DMS53 (cell line): ENCODE results near the gene CFLAR.
"Not testable (repeated sequence)": the region's sequence is repeated elsewhere in the genome, so short reads cannot be mapped to it uniquely, and the experiment has no call there.

ENCODE experiments used
- DNase-seq: peaks from one replicate; lab custom pipeline; 2025; lab: John Stamatoyannopoulos, UW

CFLAR gene

GRCh38 chr2:201149064-201149820, 33.3 kb downstream of the CFLAR start:
- DNase-seq = peak; percentile 19

- not testable (repeated sequence) for DNase-seq
Observed at GRCh38 chr2:201149821-201150165, 33.8 kb downstream of the CFLAR start.

GRCh38 chr2:201150454-201151020, 34.6 kb downstream of the CFLAR start:
- DNase-seq = peak; percentile 27

GRCh38 chr2:201151127-201151981, 35.4 kb downstream of the CFLAR start:
- DNase-seq = peak; percentile 85

DNA sequence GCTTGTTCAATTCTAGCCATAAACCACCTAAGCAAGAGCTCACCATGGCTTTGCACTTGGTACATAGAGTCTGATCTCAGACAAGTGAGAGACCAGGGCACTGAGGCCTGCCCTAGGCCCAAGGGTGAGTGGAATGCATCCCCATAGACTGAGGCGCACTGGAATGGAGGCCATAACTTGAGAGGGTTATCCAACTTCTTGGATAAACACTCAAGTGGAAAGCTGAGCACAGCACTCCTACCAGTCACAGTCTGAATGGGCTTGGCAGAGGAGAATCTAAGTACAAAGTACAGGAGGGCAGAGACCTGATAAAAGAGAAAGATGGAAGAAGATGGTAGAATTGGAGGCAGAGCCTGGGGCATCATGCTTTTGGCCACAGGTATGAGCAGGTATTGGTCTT, 36.6 kb downstream of the CFLAR start:
- DNase-seq = peak; percentile 15

DNA sequence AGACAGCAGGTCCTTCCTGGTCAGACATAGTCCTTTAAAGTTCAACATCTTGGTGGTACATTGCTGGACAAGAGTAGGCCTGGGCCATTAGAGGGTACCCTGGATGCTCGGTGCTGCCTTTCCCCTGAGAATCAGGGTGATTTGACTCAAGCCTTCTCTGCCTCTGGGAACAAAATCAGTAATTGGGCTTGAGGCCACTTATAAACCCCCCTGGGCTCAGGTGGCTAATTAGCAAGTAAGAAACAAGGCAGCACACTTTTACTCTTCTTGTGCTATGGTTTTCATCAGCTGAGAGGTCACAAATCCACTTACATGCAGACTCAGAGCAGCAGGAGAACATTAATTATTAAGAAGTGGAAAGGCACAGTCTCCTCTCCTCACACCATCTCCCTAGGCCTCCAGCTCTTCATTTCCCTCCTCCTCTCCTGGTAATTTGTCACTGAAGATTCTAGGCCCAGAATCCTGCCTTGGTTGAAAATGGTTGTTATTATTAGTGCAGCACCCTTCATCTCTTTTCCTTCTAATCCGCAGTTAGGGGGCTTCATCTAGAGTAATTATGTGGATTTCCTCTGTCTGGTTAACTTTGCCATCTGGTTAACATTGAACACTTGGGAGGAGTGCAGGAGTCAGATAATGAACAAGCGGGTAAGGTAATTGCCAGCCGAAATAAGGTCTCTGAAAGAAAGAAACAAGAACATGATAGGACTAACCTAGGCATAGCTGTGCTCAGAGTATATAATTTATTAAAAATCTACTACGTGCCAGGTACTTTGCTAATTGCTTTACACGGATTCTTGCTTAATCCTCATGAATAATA, 37.2 kb downstream of the CFLAR start:
- DNase-seq = no peak

- DNase-seq = no peak
Observed at GRCh38 chr2:201154615-201155399, 38.8 kb downstream of the CFLAR start.

DNA sequence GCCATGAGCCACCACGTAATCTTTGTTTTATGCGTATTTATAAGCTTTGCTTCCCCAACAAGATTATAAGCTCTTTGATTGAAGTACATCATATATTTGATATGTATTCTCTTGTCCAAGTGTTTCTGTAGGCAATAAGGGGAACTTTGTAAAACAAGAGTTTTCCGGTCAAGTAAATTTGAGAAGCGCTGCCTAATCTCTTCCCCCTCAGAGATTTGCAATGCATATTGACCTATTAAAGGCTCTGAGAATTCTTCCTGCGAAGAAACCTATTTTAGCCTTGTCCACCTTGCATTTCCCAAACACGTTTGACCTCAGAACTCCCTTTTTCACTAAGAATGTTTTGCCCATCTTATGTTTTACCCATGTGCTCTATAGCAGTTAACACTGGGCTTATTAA, 40.1 kb downstream of the CFLAR start:
- no peak for DNase-seq

GRCh38 chr2:201156640-201157039, 40.7 kb downstream of the CFLAR start:
- DNase-seq = no peak

DNA sequence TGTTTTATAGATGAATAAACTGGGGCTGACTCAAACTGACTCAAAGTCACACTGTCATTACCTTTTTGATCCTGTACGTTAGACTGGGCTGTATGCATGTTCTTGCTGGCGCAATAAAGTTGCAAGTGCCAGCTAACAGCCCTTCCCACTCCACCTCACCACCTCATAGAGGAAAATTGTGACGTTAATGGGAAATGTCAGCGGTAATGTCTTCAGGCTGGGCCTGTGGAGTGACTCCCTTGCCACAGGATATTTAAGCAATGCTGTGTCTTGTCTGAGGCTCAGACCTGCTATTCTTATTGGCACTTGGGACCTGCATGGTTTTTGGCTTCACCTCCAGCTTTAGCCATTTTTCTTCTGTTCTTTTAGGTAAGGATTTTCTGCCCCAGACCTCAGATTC, 41.7 kb downstream of the CFLAR start:
- no peak for DNase-seq

GRCh38 chr2:201158111-201158929, 42.4 kb downstream of the CFLAR start:
- DNase-seq = peak; percentile 91

- no peak for DNase-seq
Observed at GRCh38 chr2:201164166-201164565, 48.2 kb downstream of the CFLAR start.

DNA sequence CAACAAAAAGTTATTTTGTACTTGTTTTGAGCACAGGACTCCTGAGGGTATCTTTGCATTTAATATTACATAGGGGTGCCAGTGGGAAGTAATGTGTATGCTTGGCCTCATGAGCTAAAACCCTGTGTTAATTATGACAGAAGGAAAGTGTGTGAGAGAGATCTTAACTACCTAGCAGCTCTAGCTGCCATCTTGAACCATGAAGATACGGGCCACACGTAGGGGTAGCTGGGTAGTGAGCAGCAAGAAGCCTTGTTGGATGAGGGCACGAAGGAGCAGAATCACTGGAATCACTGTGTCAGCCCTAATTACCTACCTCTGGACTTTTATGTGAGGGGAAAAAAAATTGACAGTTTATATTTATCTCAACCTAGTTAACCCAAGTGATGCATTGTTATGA, 51.6 kb downstream of the CFLAR start:
- no peak for DNase-seq

DNA sequence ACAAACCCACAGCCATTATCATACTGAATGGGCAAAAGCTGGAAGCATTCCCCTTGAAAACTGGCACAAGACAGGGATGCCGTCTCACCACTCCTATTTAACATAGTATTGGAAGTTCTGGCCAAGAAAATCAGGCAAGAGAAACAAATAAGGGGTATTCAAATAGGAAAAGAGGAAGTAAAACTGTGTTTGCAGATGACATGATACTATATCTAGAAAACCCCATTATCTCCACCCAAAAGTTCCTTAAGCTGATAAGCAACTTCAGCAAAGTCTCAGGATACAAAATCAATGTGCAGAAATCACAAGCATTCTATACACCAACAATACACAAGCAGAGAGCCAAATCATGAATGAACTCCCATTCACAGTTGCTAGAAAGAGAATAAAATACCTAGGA, 52.5 kb downstream of the CFLAR start:
- not testable (repeated sequence) for DNase-seq

DNA sequence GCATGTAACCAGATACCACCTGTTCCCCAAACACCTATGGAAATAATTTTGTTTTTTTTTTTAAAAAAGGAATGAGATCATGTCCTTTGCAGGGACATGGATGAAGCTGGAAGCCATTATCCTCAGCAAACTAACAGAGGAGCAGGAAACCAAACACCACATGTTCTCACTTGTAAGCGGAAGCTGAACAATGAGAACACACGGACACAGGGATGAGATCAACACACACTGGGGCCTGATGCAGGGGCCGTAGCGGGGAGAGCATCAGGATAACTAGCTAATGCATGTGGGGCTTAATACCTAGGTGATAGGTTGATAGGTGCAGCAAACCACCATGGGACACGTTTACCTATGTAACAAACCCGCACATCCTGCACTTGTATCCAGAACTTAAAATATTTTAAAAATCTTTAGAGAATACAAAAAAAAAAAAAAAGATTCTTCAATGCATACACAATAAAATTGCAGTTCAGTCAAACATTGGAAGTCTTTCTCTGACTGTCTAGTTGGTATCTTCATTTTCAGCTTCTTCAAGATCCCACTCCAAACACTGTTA, 55.4 kb downstream of the CFLAR start:
- peak; percentile 9 for DNase-seq

DNA sequence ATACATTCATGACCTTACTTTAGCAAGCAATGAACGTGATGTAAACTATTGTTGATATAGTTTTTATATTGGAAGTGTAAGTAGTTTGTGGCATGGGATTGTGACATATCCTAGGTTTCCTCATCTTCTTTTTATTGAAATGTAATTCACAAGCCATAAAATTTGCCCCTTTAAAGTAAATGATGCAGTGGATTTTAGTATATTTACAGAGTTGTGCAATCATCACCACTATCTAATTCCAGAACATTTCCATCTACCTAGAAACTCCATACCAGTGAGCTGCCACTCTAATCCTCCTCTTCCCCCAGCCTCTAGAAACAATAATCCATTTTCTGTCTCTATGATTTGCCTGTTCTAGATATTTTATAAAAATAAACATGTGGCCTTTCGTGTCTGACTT, 56.3 kb downstream of the CFLAR start:
- no peak for DNase-seq

- no peak for DNase-seq
Observed at GRCh38 chr2:201174687-201175086, 58.7 kb downstream of the CFLAR start.

GRCh38 chr2:201176081-201176481, 60.1 kb downstream of the CFLAR start:
- peak; percentile 63 for DNase-seq

DNA sequence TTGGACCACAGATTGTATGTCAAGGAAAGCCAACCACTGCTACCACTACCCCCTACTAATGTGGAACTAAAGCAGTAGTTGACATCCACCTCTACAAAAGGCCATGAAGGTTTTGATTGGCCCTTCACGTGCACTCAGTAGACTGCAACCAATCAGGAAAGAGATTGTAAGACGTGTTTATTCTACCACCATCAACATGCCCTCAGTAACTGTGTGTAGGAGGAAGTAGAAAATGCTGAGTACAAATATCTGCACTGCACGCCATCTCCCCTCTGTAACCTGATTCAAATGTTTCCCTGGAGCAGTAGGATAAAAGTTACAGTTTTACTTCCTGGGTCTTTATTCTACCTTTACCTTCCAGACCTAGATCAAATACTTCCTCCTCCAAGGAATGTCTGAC, 64.0 kb downstream of the CFLAR start:
- DNase-seq = peak; percentile 46
